Astrocyte of the spinal cord (primary cell): Measurements from ENCODE around the gene ACSL3.

Experiments used
- DNase-seq: peaks from one replicate; pipeline ENCODE4 v3.0.0; 2011; ENCODE audit warnings: low read depth, low spot score
- H3K4me3 ChIP-seq: 2 replicates; pipeline ENCODE4 v1.5.1; 2011; ENCODE audit warnings: low read depth, mild to moderate bottlenecking, low read length, moderate library complexity
- CTCF ChIP-seq: IDR thresholded peaks from 2 replicates; pipeline ENCODE4 v1.5.1; 2012; ENCODE audit warnings: low read depth, mild to moderate bottlenecking, low read length, inconsistent platforms
- in situ Hi-C: cut with HindIII; loops from 2 replicates; pipeline ENCODE4 v1.10.0; 2017; ENCODE audit warnings: low sequenced_read_pairs

The ACSL3 gene

GRCh38 chr2:222872551-222872950 is 11.7 kb downstream of the ACSL3 start:
- TF ChIP-seq CTCF: no peak
- DNase-seq: no peak
- in situ Hi-C loops: no loop called here
- H3K4me3 ChIP-seq: no peak overlapping the region

GRCh38 chr2:222875482-222875881 is 14.6 kb downstream of the ACSL3 start:
- no peak overlapping the region for H3K4me3 ChIP-seq
- DNase-seq: no peak
- in situ Hi-C loops: no loop called here
- no peak for TF ChIP-seq CTCF

- in situ Hi-C loops: no loop called here
- no peak for DNase-seq
- TF ChIP-seq CTCF: no peak
- no peak overlapping the region for H3K4me3 ChIP-seq
Observed at GRCh38 chr2:222876947-222877346, 16.1 kb downstream of the ACSL3 start.

GRCh38 chr2:222877556-222878300 is 16.9 kb downstream of the ACSL3 start:
- DNase-seq: no peak
- TF ChIP-seq CTCF: no peak
- in situ Hi-C loops: no loop called here
- no peak overlapping the region for H3K4me3 ChIP-seq

GRCh38 chr2:222878301-222878876 is 17.6 kb downstream of the ACSL3 start:
- no peak for TF ChIP-seq CTCF
- no peak for DNase-seq
- in situ Hi-C loops: no loop called here
- no peak overlapping the region for H3K4me3 ChIP-seq

GRCh38 chr2:222878877-222879603 is 18.2 kb downstream of the ACSL3 start:
- no peak overlapping the region for H3K4me3 ChIP-seq
- in situ Hi-C loops: no loop called here
- peak; percentile 61 for DNase-seq
- no peak for TF ChIP-seq CTCF
